ENCODE results near the gene KRT31.

GRCh38 chr17:41444186-41444585, 46.8 kb upstream of the KRT31 start:
- TF ChIP-seq EP300 (IDR thresholded peaks at IDR 0.05) (no peak), POLR2A (IDR thresholded peaks at IDR 0.05; ENCODE audit: low read depth) (no peak), POLR2AphosphoS5 (IDR thresholded peaks at IDR 0.05) (no peak)
- TF ChIP-seq, protein P1, sequence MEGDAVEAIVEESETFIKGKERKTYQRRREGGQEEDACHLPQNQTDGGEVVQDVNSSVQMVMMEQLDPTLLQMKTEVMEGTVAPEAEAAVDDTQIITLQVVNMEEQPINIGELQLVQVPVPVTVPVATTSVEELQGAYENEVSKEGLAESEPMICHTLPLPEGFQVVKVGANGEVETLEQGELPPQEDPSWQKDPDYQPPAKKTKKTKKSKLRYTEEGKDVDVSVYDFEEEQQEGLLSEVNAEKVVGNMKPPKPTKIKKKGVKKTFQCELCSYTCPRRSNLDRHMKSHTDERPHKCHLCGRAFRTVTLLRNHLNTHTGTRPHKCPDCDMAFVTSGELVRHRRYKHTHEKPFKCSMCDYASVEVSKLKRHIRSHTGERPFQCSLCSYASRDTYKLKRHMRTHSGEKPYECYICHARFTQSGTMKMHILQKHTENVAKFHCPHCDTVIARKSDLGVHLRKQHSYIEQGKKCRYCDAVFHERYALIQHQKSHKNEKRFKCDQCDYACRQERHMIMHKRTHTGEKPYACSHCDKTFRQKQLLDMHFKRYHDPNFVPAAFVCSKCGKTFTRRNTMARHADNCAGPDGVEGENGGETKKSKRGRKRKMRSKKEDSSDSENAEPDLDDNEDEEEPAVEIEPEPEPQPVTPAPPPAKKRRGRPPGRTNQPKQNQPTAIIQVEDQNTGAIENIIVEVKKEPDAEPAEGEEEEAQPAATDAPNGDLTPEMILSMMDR (IDR thresholded peaks at IDR 0.05), result no peak

Data from esophagus muscularis mucosa (tissue), 4 donors.